Activated CD8-positive, alpha-beta T cell treated with anti-CD3 and anti-CD28 coated beads, Interleukin-2, amount 10 ng/mL, durations not matched to agents 7 days and 5 days (primary cell): ENCODE data around the gene WFIKKN2. TPM values are rescaled to one million over a fixed set of nuclear protein-coding genes. Genes with fewer than 3 reads are reported as not detected.

Experiments
- ATAC-seq: fragments of 150-1000 bp; cut with Tn5 transposase; one replicate; pipeline ENCODE4 v1.10.0; 2021; ENCODE audit warnings: moderate library complexity
- CTCF ChIA-PET: fragments of 350-600 bp; sonication (Branson Sonifier 250); formaldehyde crosslinking; loops from one replicate; lab custom pipeline; 2021; ENCODE audit warnings: antibody characterized with exemption; lab: Charles Lee
- POLR2A ChIA-PET: fragments of 350-600 bp; sonication (Branson Sonifier 250); formaldehyde crosslinking; loops from one replicate; lab custom pipeline; 2021; ENCODE audit warnings: antibody characterized with exemption; lab: Charles Lee
- DNase-seq: peaks from one replicate; pipeline ENCODE4 v3.0.0-alpha.2; 2020
- H3K27ac Mint-ChIP-seq: one replicate; pipeline ENCODE4 v1.8.0; 2021; ENCODE audit warnings: mild to moderate bottlenecking, mixed read lengths
- H3K27me3 Mint-ChIP-seq: one replicate; pipeline ENCODE4 v1.8.0; 2021; ENCODE audit warnings: low read depth, mixed read lengths
- H3K36me3 Mint-ChIP-seq: one replicate; pipeline ENCODE4 v1.8.0; 2021; ENCODE audit warnings: low read depth, mixed read lengths
- H3K4me1 Mint-ChIP-seq: one replicate; pipeline ENCODE4 v1.8.0; 2021; ENCODE audit warnings: low read depth, mixed read lengths
- H3K4me3 Mint-ChIP-seq: one replicate; pipeline ENCODE4 v1.8.0; 2021; ENCODE audit warnings: mild to moderate bottlenecking, mixed read lengths
- H3K9me3 Mint-ChIP-seq: one replicate; pipeline ENCODE4 v1.8.0; 2022; ENCODE audit warnings: mixed read lengths; ENCODE audit not compliant: insufficient read depth
- total RNA-seq, 2 experiments: library from RNA; stranded (reverse); gene quantifications; one replicate each; pipeline ENCODE4 v1.2.3, GENCODE V29; 2021

WFIKKN2 gene, protein sequence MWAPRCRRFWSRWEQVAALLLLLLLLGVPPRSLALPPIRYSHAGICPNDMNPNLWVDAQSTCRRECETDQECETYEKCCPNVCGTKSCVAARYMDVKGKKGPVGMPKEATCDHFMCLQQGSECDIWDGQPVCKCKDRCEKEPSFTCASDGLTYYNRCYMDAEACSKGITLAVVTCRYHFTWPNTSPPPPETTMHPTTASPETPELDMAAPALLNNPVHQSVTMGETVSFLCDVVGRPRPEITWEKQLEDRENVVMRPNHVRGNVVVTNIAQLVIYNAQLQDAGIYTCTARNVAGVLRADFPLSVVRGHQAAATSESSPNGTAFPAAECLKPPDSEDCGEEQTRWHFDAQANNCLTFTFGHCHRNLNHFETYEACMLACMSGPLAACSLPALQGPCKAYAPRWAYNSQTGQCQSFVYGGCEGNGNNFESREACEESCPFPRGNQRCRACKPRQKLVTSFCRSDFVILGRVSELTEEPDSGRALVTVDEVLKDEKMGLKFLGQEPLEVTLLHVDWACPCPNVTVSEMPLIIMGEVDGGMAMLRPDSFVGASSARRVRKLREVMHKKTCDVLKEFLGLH
- total RNA-seq: not detected

DNA sequence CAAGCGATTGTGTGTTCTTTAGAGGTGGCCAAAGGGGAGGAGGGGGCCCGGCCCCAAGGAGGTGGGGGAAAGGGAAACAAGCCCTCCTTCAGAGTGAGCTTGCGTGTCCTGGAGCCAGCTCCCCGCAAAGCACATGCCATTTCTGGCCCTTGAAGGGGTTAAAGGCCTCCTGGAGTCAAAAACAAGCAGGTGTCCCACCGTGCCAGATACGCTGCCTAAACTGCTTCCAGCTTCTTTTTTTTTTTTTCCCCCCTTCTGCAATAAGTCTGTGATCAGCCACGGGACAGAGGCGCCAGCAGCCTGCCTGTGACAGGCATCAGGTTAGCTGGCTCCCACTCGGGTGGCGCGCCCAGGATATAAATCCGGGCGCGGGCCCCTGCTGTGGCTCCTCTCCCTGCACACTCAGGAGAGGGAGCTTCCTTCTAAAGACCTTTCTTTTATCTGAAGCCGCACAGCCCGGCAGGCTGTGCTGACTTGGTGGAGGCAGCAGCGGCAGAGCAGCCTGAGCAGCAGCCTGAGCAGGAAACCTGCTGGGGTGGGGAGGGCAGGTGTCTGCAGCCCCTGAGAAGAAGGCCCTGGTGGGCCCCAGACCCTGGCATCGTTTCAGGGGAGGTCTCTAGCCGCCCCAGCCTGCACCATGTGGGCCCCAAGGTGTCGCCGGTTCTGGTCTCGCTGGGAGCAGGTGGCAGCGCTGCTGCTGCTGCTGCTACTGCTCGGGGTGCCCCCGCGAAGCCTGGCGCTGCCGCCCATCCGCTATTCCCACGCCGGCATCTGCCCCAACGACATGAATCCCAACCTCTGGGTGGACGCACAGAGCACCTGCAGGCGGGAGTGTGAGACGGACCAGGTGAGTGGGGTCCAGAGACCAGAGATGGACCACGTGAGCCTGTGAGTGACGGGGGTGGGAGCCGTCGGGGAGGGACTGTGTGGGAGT is at the start of gene WFIKKN2:
TSS of gene WFIKKN2 (plus strand) at position 286 of the 934 bp plus-strand sequence. CDS start at position 638, 352 bp downstream.
- no peaks in the 10 kb centered on the region for H3K4me1 Mint-ChIP-seq
- ChIA-PET CTCF (interaction anchor here (1.6 kb wide), 1 partner anchor 51 kb away, joined by 5 read pairs; no protein-coding TSS in a partner anchor), POLR2A (no interaction called here)
- H3K27me3 Mint-ChIP-seq: no peaks in the 10 kb centered on the region
- ATAC-seq: no peak
- H3K27ac Mint-ChIP-seq: no peak within 1 kb of the TSS
- no peaks in the 10 kb centered on the region for H3K36me3 Mint-ChIP-seq
- DNase-seq: no peak
- no peaks in the 10 kb centered on the region for H3K9me3 Mint-ChIP-seq
- H3K4me3 Mint-ChIP-seq: no peak within 1 kb of the TSS

DNA sequence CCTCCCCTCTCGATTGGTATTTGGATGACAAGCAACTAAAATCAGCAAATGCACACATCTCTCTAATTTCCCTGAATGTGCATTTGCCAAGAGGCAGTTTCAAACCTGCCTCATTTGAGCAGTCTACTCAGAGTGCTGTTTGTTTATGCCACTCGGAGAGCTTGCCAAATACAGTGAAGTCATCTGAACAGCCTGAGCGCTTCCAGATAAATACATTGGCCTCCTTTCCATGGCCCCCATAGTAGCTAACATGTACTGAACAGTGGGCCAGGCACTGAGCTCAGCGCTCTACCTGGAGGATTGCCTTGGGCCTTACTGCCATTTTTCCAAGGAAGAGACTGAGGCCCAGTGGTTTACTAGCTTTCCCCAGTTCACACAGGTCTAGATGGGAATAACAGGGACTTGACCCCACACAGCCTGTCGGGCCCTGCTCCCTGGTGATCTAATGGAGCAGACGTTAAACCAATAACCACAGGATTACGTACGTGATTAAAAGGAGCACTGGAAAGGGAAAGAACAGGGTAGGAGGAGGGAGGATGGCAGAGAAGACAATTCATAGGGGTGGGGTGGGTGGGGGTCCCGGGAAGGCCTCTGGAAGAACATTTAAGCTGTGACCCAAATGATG is 49.3 kb upstream of the WFIKKN2 start:
- POLR2A ChIA-PET: no interaction called here
- H3K9me3 Mint-ChIP-seq: no peaks in the 10 kb centered on the region
- CTCF ChIA-PET: interaction anchor here (1.1 to 4.9 kb wide), 2 partner anchors 30 to 63 kb away, joined by 3 to 24 read pairs; no protein-coding TSS in a partner anchor
- no peak for DNase-seq
- no peak overlapping the region for H3K4me3 Mint-ChIP-seq
- no peaks in the 10 kb centered on the region for H3K36me3 Mint-ChIP-seq
- H3K27ac Mint-ChIP-seq: no peak overlapping the region
- H3K4me1 Mint-ChIP-seq: peaks cover 21% of the 10 kb centered on the region
- ATAC-seq: no peak
- peaks cover 31% of the 10 kb centered on the region for H3K27me3 Mint-ChIP-seq

DNA sequence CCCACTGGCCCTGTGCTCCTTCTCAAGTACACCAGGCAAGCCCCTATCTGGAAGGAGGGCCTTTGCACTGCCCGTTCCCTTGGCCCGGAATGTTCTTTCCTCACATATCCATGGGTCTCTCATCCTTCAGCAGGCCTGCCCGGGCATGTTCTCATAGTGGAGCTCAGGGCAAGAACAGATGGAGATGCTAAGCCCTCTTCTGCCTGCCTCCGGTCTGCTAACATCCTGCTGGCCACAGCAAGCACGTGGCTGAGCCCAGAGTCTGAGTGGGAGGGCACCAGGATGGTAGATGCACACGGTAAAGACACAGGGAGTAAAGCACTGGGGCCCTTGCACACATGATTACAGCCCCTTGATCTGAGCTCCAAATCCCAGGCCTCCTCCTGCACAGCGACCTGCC is 48.3 kb upstream of the WFIKKN2 start:
- ChIA-PET CTCF (interaction anchor here (1.1 to 4.9 kb wide), 2 partner anchors 29 to 55 kb away, joined by 3 to 24 read pairs; no protein-coding TSS in a partner anchor), POLR2A (interaction anchor here (1.1 kb wide), 1 partner anchor 78 kb away, joined by 3 read pairs; no protein-coding TSS in a partner anchor)
- Mint-ChIP-seq H3K27ac (no peak overlapping the region), H3K36me3 (no peaks in the 10 kb centered on the region), H3K4me3 (no peak overlapping the region), H3K9me3 (no peaks in the 10 kb centered on the region), H3K27me3 (peaks cover 26% of the 10 kb centered on the region), H3K4me1 (peaks cover 16% of the 10 kb centered on the region)
- ATAC-seq (no peak), DNase-seq (no peak)

DNA sequence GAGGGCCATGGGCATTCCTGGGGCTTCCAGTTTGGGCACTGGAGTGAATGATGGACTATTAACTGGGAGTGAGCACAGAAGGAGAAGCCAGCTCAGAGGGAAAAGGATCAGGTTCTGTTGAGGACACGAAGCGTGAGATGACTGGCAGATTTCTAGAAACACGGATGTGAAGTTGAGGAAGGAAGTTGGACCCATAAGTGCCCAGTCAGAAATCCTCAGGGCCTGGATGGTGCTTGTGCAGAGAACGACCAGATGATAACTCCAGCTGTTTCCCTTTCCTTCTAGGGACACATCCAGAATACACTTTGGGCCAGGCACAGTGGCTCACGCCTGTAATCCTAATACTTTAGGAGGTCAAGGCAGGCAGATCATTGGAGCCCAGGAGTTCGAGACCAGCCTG is 44.8 kb upstream of the WFIKKN2 start:
- Mint-ChIP-seq H3K9me3 (no peaks in the 10 kb centered on the region), H3K27ac (no peak overlapping the region), H3K27me3 (peaks cover 15% of the 10 kb centered on the region), H3K4me3 (no peak overlapping the region), H3K36me3 (no peaks in the 10 kb centered on the region), H3K4me1 (peaks cover 14% of the 10 kb centered on the region)
- POLR2A ChIA-PET: interaction anchor here (0.6 to 0.8 kb wide), 2 partner anchors 46 to 154 kb away, joined by 3 read pairs; no protein-coding TSS in a partner anchor
- DNase-seq (no peak), ATAC-seq (no peak)
- CTCF ChIA-PET: no interaction called here

DNA sequence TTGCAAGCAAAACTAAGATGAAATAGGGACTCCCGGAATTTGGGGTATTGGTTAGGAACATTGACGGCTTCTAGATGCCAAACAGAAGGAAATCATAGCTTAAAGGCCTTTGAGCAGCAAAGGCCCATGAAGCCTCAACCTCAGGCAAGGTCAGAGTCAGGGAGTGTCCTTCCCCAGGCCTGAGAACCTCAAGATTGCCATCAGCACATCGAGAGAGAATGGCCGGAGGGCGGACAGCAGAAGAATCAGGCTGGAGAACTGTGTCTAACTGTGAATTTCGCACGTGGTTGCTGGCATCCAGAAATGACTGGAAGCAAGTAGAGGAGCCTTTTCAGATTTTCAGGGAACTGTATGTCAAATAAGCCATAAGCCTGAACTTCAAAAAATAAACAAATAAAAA is 43.3 kb upstream of the WFIKKN2 start:
- no peak overlapping the region for H3K27ac Mint-ChIP-seq
- POLR2A ChIA-PET: no interaction called here
- DNase-seq (no peak), ATAC-seq (no peak)
- H3K36me3 Mint-ChIP-seq: no peaks in the 10 kb centered on the region
- CTCF ChIA-PET: interaction anchor here (1.6 kb wide), 1 partner anchor 8 kb away, joined by 6 read pairs; no protein-coding TSS in a partner anchor
- H3K9me3 Mint-ChIP-seq: no peaks in the 10 kb centered on the region
- H3K4me3 Mint-ChIP-seq: no peak overlapping the region
- peaks cover 13% of the 10 kb centered on the region for H3K4me1 Mint-ChIP-seq
- H3K27me3 Mint-ChIP-seq: peaks cover 9% of the 10 kb centered on the region

DNA sequence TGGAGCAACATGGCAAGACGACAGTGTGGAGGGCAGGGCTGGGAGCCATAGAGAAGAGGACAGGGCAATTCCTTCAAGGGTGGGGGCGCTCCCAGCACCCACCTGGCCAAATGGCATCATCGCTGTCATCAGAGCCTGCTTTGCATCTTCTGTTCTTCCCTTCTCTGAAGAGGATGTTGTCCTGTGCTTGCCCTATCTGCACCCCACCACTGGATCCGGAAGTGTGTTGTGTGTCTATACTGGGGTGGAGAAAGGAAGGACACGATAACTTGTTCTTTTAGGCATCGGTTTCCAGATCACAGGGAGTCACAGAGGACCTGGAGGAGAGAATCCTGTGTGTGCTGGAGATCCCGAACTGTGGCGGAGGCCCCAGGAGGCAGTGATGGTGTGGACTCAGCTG is 42.4 kb upstream of the WFIKKN2 start:
- ChIA-PET CTCF (interaction anchor here (1.6 kb wide), 1 partner anchor 9 kb away, joined by 6 read pairs; no protein-coding TSS in a partner anchor), POLR2A (no interaction called here)
- Mint-ChIP-seq H3K9me3 (no peaks in the 10 kb centered on the region), H3K27ac (no peak overlapping the region), H3K36me3 (no peaks in the 10 kb centered on the region), H3K4me1 (peaks cover 8% of the 10 kb centered on the region), H3K27me3 (peaks cover 7% of the 10 kb centered on the region), H3K4me3 (no peak overlapping the region)
- ATAC-seq (no peak), DNase-seq (no peak)

DNA sequence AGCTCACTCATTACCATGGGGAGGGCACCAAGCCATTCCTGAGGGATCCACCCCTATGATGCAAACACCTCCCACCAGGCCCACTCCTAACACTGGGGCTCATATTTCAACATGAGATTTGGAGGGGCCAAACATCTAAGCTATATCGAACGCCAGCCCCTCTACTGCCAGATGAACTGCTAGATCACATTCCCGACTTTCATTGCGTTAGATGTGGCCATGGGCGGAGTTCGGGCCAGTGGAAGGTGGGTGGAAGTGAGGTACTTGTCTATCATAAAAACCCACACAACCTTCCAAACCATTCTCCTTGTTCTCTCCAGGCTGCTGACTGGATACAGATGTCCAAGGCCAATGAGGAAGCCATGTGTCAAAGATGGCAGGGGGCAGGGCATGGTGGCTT is 41.0 kb upstream of the WFIKKN2 start:
- no peaks in the 10 kb centered on the region for H3K36me3 Mint-ChIP-seq
- peaks cover 7% of the 10 kb centered on the region for H3K27me3 Mint-ChIP-seq
- ATAC-seq: no peak
- H3K4me1 Mint-ChIP-seq: no peaks in the 10 kb centered on the region
- no peaks in the 10 kb centered on the region for H3K9me3 Mint-ChIP-seq
- POLR2A ChIA-PET: no interaction called here
- H3K27ac Mint-ChIP-seq: no peak overlapping the region
- CTCF ChIA-PET: no interaction called here
- H3K4me3 Mint-ChIP-seq: no peak overlapping the region
- DNase-seq: no peak

DNA sequence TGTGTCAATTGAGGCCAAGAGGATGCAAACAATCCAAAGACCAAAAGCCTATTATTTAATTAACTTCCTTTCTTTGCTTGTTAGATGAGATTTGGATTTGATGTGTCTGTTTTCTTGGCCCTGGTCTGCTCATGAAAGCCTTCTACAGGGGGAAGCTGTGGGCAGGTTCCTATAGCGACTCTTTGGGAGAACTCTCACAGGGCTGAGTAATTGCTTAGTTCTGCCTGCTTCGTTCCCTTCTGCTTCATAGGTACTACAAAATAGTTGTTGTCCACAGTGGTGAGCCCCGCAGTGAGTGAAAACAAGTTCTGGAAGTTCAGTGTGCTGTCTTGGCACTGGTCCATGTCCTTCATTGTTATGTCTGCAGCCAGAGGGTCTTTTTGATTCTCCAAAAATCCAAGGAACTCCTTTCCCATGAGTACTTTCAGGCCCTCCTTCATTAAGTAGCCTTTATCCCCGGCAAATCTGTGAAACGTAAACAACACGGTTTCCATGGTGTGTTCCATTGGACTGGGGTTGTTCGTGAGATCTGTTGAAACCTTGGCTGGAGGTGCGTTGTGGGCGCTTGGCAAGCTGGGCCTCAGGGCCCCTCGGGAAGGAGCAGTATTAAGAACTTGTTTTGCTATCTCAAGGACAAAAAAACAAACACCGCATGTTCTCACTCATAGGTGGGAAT is 38.1 kb upstream of the WFIKKN2 start:
- DNase-seq (no peak), ATAC-seq (no peak)
- POLR2A ChIA-PET: no interaction called here
- CTCF ChIA-PET: interaction anchor here (1.7 kb wide), 1 partner anchor 14 kb away, joined by 9 read pairs; no protein-coding TSS in a partner anchor
- H3K36me3 Mint-ChIP-seq: no peaks in the 10 kb centered on the region
- H3K4me3 Mint-ChIP-seq: no peak overlapping the region
- no peaks in the 10 kb centered on the region for H3K4me1 Mint-ChIP-seq
- H3K27me3 Mint-ChIP-seq: no peaks in the 10 kb centered on the region
- no peaks in the 10 kb centered on the region for H3K9me3 Mint-ChIP-seq
- no peak overlapping the region for H3K27ac Mint-ChIP-seq

DNA sequence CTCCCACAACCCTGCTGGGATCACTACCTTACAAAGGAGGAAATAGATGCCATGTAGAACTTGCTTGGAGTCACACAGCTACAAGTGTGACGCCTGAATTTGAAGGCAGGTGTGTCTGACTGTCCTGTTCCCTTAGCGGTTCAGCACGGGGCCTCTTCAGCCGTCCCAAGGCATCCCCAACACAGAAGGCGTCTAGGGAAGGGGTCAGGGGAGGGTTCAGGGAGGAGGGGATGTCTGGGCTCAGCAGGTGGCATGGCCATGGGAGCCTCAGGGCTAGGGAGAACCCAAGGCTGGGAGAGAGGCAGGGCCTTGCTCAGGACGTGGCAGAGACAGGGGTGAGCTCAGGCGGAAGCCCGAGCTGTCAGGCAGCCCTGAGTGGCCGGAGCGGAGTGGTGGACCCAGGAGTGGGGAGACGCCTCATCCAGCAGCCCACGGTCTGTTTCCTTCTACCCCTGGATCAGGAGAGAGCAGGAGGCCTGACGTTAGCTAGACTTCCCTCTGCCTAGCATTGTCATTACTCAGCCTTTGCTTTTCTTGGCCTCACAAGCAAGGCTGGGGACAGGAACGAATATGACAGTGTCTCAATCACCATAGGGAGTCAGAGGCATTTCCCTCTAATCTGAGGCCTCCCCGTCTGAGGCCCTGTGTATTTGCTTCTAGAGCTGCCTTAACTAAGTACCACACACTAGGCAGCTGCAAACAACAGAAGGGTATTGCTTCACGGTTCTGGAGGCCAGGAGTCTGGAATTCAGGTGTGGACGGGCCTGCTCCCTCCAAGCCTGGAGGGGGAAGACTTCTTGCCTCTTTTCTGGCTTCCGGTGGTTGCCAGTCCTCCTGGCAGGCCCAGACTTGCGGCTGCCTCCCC is 36.7 kb upstream of the WFIKKN2 start:
- no peaks in the 10 kb centered on the region for H3K36me3 Mint-ChIP-seq
- H3K9me3 Mint-ChIP-seq: no peaks in the 10 kb centered on the region
- ChIA-PET CTCF (interaction anchor here (1.9 kb wide), 1 partner anchor 16 kb away, joined by 6 read pairs; no protein-coding TSS in a partner anchor), POLR2A (no interaction called here)
- H3K4me1 Mint-ChIP-seq: no peaks in the 10 kb centered on the region
- no peak for DNase-seq
- no peak overlapping the region for H3K4me3 Mint-ChIP-seq
- ATAC-seq: no peak
- H3K27ac Mint-ChIP-seq: no peak overlapping the region
- no peaks in the 10 kb centered on the region for H3K27me3 Mint-ChIP-seq

DNA sequence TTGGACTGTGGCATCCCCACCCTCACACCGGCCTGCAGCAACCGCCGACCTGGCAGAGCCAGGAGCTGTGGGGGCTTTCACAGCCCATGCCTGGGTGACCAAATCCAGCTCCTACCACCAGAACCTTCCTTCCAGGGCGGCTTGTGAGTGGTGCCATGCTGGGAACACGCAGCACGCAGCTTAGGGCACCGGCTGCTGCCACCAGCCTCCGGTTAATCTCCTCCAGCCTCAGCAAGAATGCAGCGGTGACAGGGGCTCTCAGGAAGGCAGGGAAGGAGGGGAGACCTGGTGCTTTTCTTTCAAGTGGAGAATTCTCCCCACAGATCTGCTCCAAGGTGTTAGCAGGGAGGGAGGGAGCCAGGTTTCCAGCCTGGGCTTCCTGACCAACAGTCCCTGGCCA is 35.8 kb upstream of the WFIKKN2 start:
- ChIA-PET POLR2A (no interaction called here), CTCF (interaction anchor here (1.9 kb wide), 1 partner anchor 17 kb away, joined by 6 read pairs; no protein-coding TSS in a partner anchor)
- H3K9me3 Mint-ChIP-seq: no peaks in the 10 kb centered on the region
- no peak overlapping the region for H3K27ac Mint-ChIP-seq
- DNase-seq: no peak
- H3K27me3 Mint-ChIP-seq: no peaks in the 10 kb centered on the region
- no peaks in the 10 kb centered on the region for H3K36me3 Mint-ChIP-seq
- no peak overlapping the region for H3K4me3 Mint-ChIP-seq
- no peaks in the 10 kb centered on the region for H3K4me1 Mint-ChIP-seq
- ATAC-seq: no peak
